WTC11 (cell line): ENCODE results near the gene NT5DC1.

Experiments
- CREB1 ChIP-seq: sonication (generic); formaldehyde crosslinking; IDR thresholded peaks from 2 replicates; pipeline ENCODE4 v1.8.0; 2023; ENCODE audit warnings: mild to moderate bottlenecking, missing genetic modification reagents
- TF ChIP-seq, protein P1 (sequence below): fragments of 200-600 bp; IDR thresholded peaks from 2 replicates; pipeline ENCODE4 v1.8.0; 2022; ENCODE audit warnings: antibody characterized with exemption
- TF ChIP-seq, protein P2 (sequence below): sonication (generic); formaldehyde crosslinking; IDR thresholded peaks from 2 replicates; pipeline ENCODE4 v1.8.1; 2022; ENCODE audit warnings: low read depth, mild to moderate bottlenecking, moderate library complexity, missing genetic modification reagents, borderline replicate concordance

GRCh38 chr6:116094041-116094440 lies 6.6 kb upstream of the NT5DC1 start:
- no peak for TF ChIP-seq CREB1 (CRISPR knock-in tag)
- TF ChIP-seq, protein P1, sequence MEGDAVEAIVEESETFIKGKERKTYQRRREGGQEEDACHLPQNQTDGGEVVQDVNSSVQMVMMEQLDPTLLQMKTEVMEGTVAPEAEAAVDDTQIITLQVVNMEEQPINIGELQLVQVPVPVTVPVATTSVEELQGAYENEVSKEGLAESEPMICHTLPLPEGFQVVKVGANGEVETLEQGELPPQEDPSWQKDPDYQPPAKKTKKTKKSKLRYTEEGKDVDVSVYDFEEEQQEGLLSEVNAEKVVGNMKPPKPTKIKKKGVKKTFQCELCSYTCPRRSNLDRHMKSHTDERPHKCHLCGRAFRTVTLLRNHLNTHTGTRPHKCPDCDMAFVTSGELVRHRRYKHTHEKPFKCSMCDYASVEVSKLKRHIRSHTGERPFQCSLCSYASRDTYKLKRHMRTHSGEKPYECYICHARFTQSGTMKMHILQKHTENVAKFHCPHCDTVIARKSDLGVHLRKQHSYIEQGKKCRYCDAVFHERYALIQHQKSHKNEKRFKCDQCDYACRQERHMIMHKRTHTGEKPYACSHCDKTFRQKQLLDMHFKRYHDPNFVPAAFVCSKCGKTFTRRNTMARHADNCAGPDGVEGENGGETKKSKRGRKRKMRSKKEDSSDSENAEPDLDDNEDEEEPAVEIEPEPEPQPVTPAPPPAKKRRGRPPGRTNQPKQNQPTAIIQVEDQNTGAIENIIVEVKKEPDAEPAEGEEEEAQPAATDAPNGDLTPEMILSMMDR: no peak
- TF ChIP-seq, protein P2, sequence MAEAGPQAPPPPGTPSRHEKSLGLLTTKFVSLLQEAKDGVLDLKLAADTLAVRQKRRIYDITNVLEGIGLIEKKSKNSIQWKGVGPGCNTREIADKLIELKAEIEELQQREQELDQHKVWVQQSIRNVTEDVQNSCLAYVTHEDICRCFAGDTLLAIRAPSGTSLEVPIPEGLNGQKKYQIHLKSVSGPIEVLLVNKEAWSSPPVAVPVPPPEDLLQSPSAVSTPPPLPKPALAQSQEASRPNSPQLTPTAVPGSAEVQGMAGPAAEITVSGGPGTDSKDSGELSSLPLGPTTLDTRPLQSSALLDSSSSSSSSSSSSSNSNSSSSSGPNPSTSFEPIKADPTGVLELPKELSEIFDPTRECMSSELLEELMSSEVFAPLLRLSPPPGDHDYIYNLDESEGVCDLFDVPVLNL (CRISPR knock-in tag): no peak
